Activated effector memory CD4-positive, alpha-beta T cell treated with anti-CD3 and anti-CD28 coated beads, Interleukin-2, amount 50 U/mL, for 16 hours (primary cell): Measurements from ENCODE around the gene RNASE1.
A peak's percentile ranks its signal among the peaks of the same experiment; 100 is the strongest.
"Not testable (repeated sequence)": the region's sequence is repeated elsewhere in the genome, so short reads cannot be mapped to it uniquely, and the experiment has no call there.

Source experiments
- DNase-seq: peaks from one replicate; pipeline ENCODE4 v3.0.0-alpha.2; 2020

RNASE1 gene

GRCh38 chr14:20769421-20769820 lies 33.2 kb downstream of the RNASE1 start:
- DNase-seq = no peak

- no peak for DNase-seq
Measured at GRCh38 chr14:20768593-20768892, 34.1 kb downstream of the RNASE1 start.

- DNase-seq = no peak
Measured at GRCh38 chr14:20760950-20761349, 41.7 kb downstream of the RNASE1 start.

DNA sequence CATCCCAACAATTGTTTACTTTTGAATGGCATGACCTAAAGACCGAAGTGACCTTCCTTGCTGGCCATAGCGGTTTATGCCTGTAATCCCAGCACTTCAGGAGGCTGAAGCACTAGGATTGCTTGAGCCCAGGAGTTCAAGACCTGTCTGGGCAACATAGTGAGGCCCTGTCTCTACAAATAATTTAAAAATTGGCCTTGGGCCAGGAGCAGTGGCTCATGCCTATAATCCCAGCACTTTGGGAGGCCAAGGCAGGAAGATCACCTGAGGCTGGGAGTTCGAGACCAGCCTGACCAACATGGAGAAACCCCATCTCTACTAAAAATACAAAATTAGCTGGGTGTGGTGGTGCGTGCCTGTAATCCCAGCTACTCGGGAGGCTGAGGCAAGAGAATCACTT lies 43.2 kb downstream of the RNASE1 start:
- DNase-seq = not testable (repeated sequence)

DNA sequence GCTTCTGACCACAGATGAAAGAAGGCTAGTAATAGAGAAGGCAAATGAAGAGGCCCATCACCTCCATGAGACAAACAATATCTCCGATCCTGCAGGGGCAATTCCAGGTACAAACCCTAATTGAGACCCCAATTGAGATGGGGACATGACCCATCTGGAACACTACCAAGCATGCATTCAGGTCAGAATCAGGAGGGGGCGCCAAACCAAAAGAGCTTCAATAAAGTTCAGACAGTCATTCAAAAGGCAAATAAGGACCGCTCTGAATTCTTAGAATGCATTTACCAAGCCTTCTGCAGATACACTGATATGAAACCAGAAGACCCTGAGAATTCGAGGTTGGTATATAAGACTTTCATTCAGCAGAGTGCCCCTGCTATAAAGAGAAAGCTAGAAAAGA lies 44.7 kb downstream of the RNASE1 start:
- DNase-seq = peak; percentile 64

GRCh38 chr14:20755037-20755436 lies 47.6 kb downstream of the RNASE1 start:
- no peak for DNase-seq

GRCh38 chr14:20754308-20754707 lies 48.3 kb downstream of the RNASE1 start:
- no peak for DNase-seq

DNA sequence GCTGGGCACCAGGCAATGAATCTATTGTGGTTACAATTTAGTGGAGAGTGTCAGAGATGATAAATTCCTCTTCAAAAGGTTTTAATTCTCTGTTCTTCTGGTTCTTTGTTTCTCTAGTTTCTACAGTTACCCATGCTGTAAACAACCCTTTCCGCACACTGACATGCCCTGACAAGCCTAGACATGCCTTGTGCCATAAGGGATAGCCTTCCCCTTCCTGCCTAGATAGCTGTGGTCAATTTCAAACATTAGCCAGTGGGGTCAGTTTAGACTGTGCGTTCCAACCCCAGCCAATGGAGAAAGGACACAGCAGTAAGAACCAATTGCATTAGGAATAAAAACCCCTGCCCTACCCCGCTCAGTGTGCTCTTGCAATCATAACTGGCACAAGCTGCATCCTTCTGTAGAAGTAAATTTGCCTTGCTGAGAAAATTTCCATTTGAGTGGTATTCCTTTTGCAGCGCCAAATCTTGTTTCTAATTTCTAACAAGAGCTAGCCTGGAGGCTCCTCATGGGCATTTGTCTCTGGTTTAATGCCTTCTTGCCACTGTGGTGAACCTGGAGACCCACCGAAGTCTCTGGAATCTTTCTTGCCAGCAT lies 50.6 kb downstream of the RNASE1 start:
- DNase-seq = no peak
